HepG2 (cell line): ENCODE measurements around the gene SNX15. TPM values are rescaled to one million over a fixed set of nuclear protein-coding genes. Genes with fewer than 3 reads are reported as not detected.

Experiments
- ARNT2 ChIP-seq: sonication (generic); formaldehyde crosslinking; IDR thresholded peaks from 2 replicates; pipeline ENCODE4 v1.8.0; 2022; ENCODE audit warnings: mild to moderate bottlenecking, low read depth, missing genetic modification reagents, moderate library complexity
- CENPX ChIP-seq: sonication (generic); formaldehyde crosslinking; IDR thresholded peaks from 2 replicates; pipeline ENCODE4 v1.9.0; 2021; ENCODE audit warnings: mild to moderate bottlenecking, missing genetic modification reagents, moderate library complexity
- MAFK ChIP-seq, 2 experiments: IDR thresholded peaks in 1 of 2; conservative IDR thresholded peaks in 1 of 2; 2 replicates each; pipeline ENCODE4 v1.6.1; 2011; ENCODE audit warnings: improper control_type of control experiment in 2 of 2, low read length in 2 of 2
- NFYC ChIP-seq: IDR thresholded peaks from 2 replicates; pipeline ENCODE4 v1.6.1; 2016; ENCODE audit warnings: missing genetic modification reagents, missing compliant biosample characterization
- PAXIP1 ChIP-seq: sonication (generic); formaldehyde crosslinking; conservative IDR thresholded peaks from 2 replicates; pipeline ENCODE4 v1.4.0; 2020; ENCODE audit warnings: mild to moderate bottlenecking, missing genetic modification reagents, moderate library complexity
- PHF20 ChIP-seq: sonication (generic); formaldehyde crosslinking; IDR thresholded peaks from 2 replicates; pipeline ENCODE4 v1.5.0; 2020; ENCODE audit warnings: mild to moderate bottlenecking, missing genetic modification reagents
- PHF5A ChIP-seq: IDR thresholded peaks from one replicate; pipeline ENCODE4 v1.6.1; 2018; ENCODE audit warnings: low read depth, missing genetic modification reagents; ENCODE audit not compliant: unreplicated experiment
- REPIN1 ChIP-seq: sonication (generic); formaldehyde crosslinking; IDR thresholded peaks from 2 replicates; pipeline ENCODE4 v1.8.0; 2022; ENCODE audit warnings: missing genetic modification reagents, low read depth, mild to moderate bottlenecking, borderline replicate concordance
- RORA ChIP-seq: sonication (generic); formaldehyde crosslinking; IDR thresholded peaks from 2 replicates; pipeline ENCODE4 v1.5.0; 2020; ENCODE audit warnings: mild to moderate bottlenecking, missing genetic modification reagents, moderate library complexity
- RXRB ChIP-seq: IDR thresholded peaks from 2 replicates; pipeline ENCODE4 v1.6.1; 2016; ENCODE audit warnings: borderline replicate concordance, missing genetic modification reagents, missing compliant biosample characterization
- SMAD3 ChIP-seq: sonication (generic); formaldehyde crosslinking; IDR thresholded peaks from 2 replicates; pipeline ENCODE4 v1.4.0; 2020; ENCODE audit warnings: missing genetic modification reagents
- TEAD2 ChIP-seq: sonication (generic); formaldehyde crosslinking; IDR thresholded peaks from 2 replicates; pipeline ENCODE4 v1.9.0; 2021; ENCODE audit warnings: missing genetic modification reagents
- ZBTB21 ChIP-seq: sonication (generic); formaldehyde crosslinking; IDR thresholded peaks from 2 replicates; pipeline ENCODE4 v1.4.0; 2020; ENCODE audit warnings: missing genetic modification reagents
- ZFX ChIP-seq: sonication (generic); formaldehyde crosslinking; IDR thresholded peaks from 2 replicates; pipeline ENCODE4 v1.4.0; 2020; ENCODE audit warnings: mild to moderate bottlenecking, low read depth, missing genetic modification reagents, moderate library complexity
- ZNF101 ChIP-seq: sonication (generic); formaldehyde crosslinking; IDR thresholded peaks from 2 replicates; pipeline ENCODE4 v1.4.0; 2020; ENCODE audit warnings: mild to moderate bottlenecking, low read depth, missing genetic modification reagents, borderline replicate concordance
- ZNF207 ChIP-seq: fragments of 450-650 bp; IDR thresholded peaks from 2 replicates; pipeline ENCODE4 v1.6.1; 2016; ENCODE audit warnings: antibody characterized with exemption, borderline replicate concordance
- ZNF253 ChIP-seq: sonication (generic); formaldehyde crosslinking; IDR thresholded peaks from 2 replicates; pipeline ENCODE4 v1.8.0; 2022; ENCODE audit warnings: mild to moderate bottlenecking, missing genetic modification reagents, borderline replicate concordance
- ZNF275 ChIP-seq: sonication (generic); formaldehyde crosslinking; IDR thresholded peaks from 2 replicates; pipeline ENCODE4 v1.8.0; 2022; ENCODE audit warnings: missing genetic modification reagents, mild to moderate bottlenecking, inconsistent platforms, borderline replicate concordance
- ZNF34 ChIP-seq: sonication (generic); formaldehyde crosslinking; IDR thresholded peaks from 2 replicates; pipeline ENCODE4 v1.4.0; 2020; ENCODE audit warnings: mild to moderate bottlenecking, missing genetic modification reagents, borderline replicate concordance
- ZNF414 ChIP-seq: sonication (generic); formaldehyde crosslinking; IDR thresholded peaks from 2 replicates; pipeline ENCODE4 v1.5.0; 2020; ENCODE audit warnings: missing genetic modification reagents
- ZNF709 ChIP-seq: sonication (generic); formaldehyde crosslinking; IDR thresholded peaks from 2 replicates; pipeline ENCODE4 v1.5.0; 2020; ENCODE audit warnings: mild to moderate bottlenecking, missing genetic modification reagents
- ZNF720 ChIP-seq: sonication (generic); formaldehyde crosslinking; IDR thresholded peaks from 2 replicates; pipeline ENCODE4 v1.4.0; 2020; ENCODE audit warnings: missing genetic modification reagents
- ZNF747 ChIP-seq: sonication (generic); formaldehyde crosslinking; IDR thresholded peaks from 2 replicates; pipeline ENCODE4 v1.8.1; 2023; ENCODE audit warnings: missing genetic modification reagents, mild to moderate bottlenecking, borderline replicate concordance
- polyA plus RNA-seq, 8 experiments: library from polyadenylated mRNA; depleted of rRNA in 3 of 8; stranded (reverse) in 7 of 8; unstranded in 1 of 8; fragments of >200 nt; fragmentation: Illumina TruSeq in 4 of 8; extraction: Trizol in 4 of 8; gene quantifications; 2 replicates each; pipeline versions ENCODE4 v1.2.1 to v1.2.3, GENCODE V29; 2011 to 2016; ENCODE audit warnings: low read depth in 4 of 8, missing spikeins in 1 of 8, mixed read lengths in 1 of 8; ENCODE audit not compliant: insufficient read depth in 1 of 8
- total RNA-seq, 5 experiments: library from RNA; depleted of rRNA; stranded (reverse); fragments of >200 nt; fragmentation: Illumina TruSeq; extraction: Trizol; gene quantifications; 2 replicates each; pipeline ENCODE4 v1.2.3, GENCODE V29; 2016; ENCODE audit warnings: low read depth in 1 of 5
- TF ChIP-seq, protein P1 (sequence below): sonication (generic); formaldehyde crosslinking; IDR thresholded peaks from 2 replicates; pipeline ENCODE4 v1.4.0; 2020; ENCODE audit warnings: missing genetic modification reagents, low read depth, mild to moderate bottlenecking, borderline replicate concordance

The SNX15 gene
- total and polyA plus RNA-seq, 2 of the 13 experiments (the other 11 are each of a cell fraction or from before 2014, with no cell fraction given): 19.1 to 22.6 TPM

GRCh38 chr11:64996710-64997380, 30.4 kb upstream of the SNX15 start, which contains the start of gene BATF2 (continued):
- TF ChIP-seq CENPX: no peak
- TF ChIP-seq, protein P1, sequence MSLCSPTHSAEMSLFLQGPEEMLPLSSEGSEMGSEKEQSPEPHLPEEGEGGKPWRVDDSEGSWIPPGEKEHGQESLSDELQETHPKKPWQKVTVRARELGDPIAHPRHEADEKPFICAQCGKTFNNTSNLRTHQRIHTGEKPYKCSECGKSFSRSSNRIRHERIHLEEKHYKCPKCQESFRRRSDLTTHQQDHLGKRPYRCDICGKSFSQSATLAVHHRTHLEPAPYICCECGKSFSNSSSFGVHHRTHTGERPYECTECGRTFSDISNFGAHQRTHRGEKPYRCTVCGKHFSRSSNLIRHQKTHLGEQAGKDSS: peak; percentile 85; the same call in 1 of the 2 replicates
- no peak for TF ChIP-seq ZBTB21 (CRISPR knock-in tag)
- TF ChIP-seq TEAD2 (CRISPR knock-in tag): no peak
- TF ChIP-seq ZNF253 (CRISPR knock-in tag): no peak
- peak; percentile 55; the same call in 1 of the 2 replicates for TF ChIP-seq SMAD3 (CRISPR knock-in tag)
- TF ChIP-seq ZNF414 (CRISPR knock-in tag): no peak
- no peak for TF ChIP-seq ZNF720
- TF ChIP-seq RXRB (CRISPR knock-in tag): 0 out of 2 replicates have a peak, but pooled peaks have one; percentile 53
- TF ChIP-seq ARNT2 (CRISPR knock-in tag): no peak
- TF ChIP-seq RORA (CRISPR knock-in tag): no peak
- no peak for TF ChIP-seq ZNF275 (CRISPR knock-in tag)
- TF ChIP-seq NFYC (CRISPR knock-in tag): 0 out of 2 replicates have a peak, but pooled peaks have one; percentile 6
- peak; percentile 60; the same call in 1 of the 2 replicates for TF ChIP-seq PHF20 (CRISPR knock-in tag)
- no peak for TF ChIP-seq ZNF207
- peak; percentile 82 for TF ChIP-seq REPIN1 (CRISPR knock-in tag)
- TF ChIP-seq ZNF747: peak; percentile 56; the same call in 1 of the 2 replicates
- TF ChIP-seq ZNF709 (CRISPR knock-in tag): 0 out of 2 replicates have a peak, but pooled peaks have one; percentile 63
- TF ChIP-seq MAFK (conservative IDR thresholded peaks at IDR 0.05 in 1 of 2, IDR thresholded peaks at IDR 0.05 in 1 of 2; ENCODE audit: low read length in 2 of 2): 0 out of 4 replicates have a peak, but pooled peaks of 1 of the 2 experiments have one; percentile 4
- TF ChIP-seq ZNF101 (CRISPR knock-in tag): no peak
- TF ChIP-seq PAXIP1 (CRISPR knock-in tag): peak; percentile 92
- TF ChIP-seq ZNF34 (CRISPR knock-in tag): 0 out of 2 replicates have a peak, but pooled peaks have one; percentile 66
- peak; percentile 78 for TF ChIP-seq ZFX (CRISPR knock-in tag)
- TF ChIP-seq PHF5A: no peak
